Measurements from ENCODE around the gene ENTREP1. TPM values are rescaled to one million over a fixed set of nuclear protein-coding genes. Genes with fewer than 3 reads are reported as not detected.

The ENTREP1 gene
- total and polyA plus RNA-seq, 9 donors = 17.7 to 36.9 (median 24.5) TPM

GRCh38 chr9:69331444-69331843, 6.4 kb downstream of the ENTREP1 start:
- no peaks in the 10 kb centered on the region for H3K9me3 ChIP-seq
- WGBS, 3 donors = 95 to 99% (median 98%) methylated on average over 3 of the region's 3 CpGs
- intact Hi-C loops (cut with DNase I) = no loop called here
- no peaks in the 10 kb centered on the region for H3K36me3 ChIP-seq
- peaks cover 4% of the 10 kb centered on the region for H3K4me1 ChIP-seq (ENCODE audit: insufficient read depth)
- no peaks in the 10 kb centered on the region for H3K27me3 ChIP-seq
- DNase-seq = no peak
- H3K27ac ChIP-seq = no peak overlapping the region
- TF ChIP-seq POLR2A (IDR thresholded peaks at IDR 0.05) = no peak
- no peak for TF ChIP-seq CTCF (IDR thresholded peaks at IDR 0.05)
- TF ChIP-seq EP300 (IDR thresholded peaks at IDR 0.05) = no peak
- no peak overlapping the region for H3K4me3 ChIP-seq

GRCh38 chr9:69332067-69332685, 7.2 kb downstream of the ENTREP1 start:
- Histone ChIP-seq H3K4me1 (ENCODE audit: insufficient read depth) (peaks cover 3% of the 10 kb centered on the region), H3K4me3 (no peak overlapping the region), H3K27me3 (no peaks in the 10 kb centered on the region), H3K27ac (no peak overlapping the region), H3K36me3 (no peaks in the 10 kb centered on the region), H3K9me3 (no peaks in the 10 kb centered on the region)
- WGBS, 3 donors = 98% methylated on average over 5 of the region's 5 CpGs
- TF ChIP-seq EP300 (IDR thresholded peaks at IDR 0.05) = no peak
- no peak for TF ChIP-seq CTCF (IDR thresholded peaks at IDR 0.05)
- TF ChIP-seq POLR2A (IDR thresholded peaks at IDR 0.05) = no peak
- intact Hi-C loops (cut with DNase I) = no loop called here
- DNase-seq = no peak

- Histone ChIP-seq H3K4me3 (no peak overlapping the region), H3K27ac (no peak overlapping the region), H3K27me3 (no peaks in the 10 kb centered on the region), H3K4me1 (ENCODE audit: insufficient read depth) (peaks cover 3% of the 10 kb centered on the region), H3K36me3 (no peaks in the 10 kb centered on the region), H3K9me3 (no peaks in the 10 kb centered on the region)
- intact Hi-C loops (cut with DNase I) = no loop called here
- TF ChIP-seq POLR2A (IDR thresholded peaks at IDR 0.05) = no peak
- TF ChIP-seq EP300 (IDR thresholded peaks at IDR 0.05) = no peak
- TF ChIP-seq CTCF (IDR thresholded peaks at IDR 0.05) = no peak
- no peak for DNase-seq
- WGBS, 3 donors = 92 to 95% (median 95%) methylated on average over 2 of the region's 2 CpGs
Measured at GRCh38 chr9:69333716-69334115, 8.7 kb downstream of the ENTREP1 start.

- no peak overlapping the region for H3K27ac ChIP-seq
- intact Hi-C loops (cut with DNase I) = no loop called here
- no peak for DNase-seq
- H3K36me3 ChIP-seq = no peaks in the 10 kb centered on the region
- TF ChIP-seq CTCF (IDR thresholded peaks at IDR 0.05) (no peak), EP300 (IDR thresholded peaks at IDR 0.05) (no peak), POLR2A (IDR thresholded peaks at IDR 0.05) (no peak)
- H3K4me1 ChIP-seq (ENCODE audit: insufficient read depth) = peaks cover 5% of the 10 kb centered on the region
- H3K4me3 ChIP-seq = no peak overlapping the region
- no peaks in the 10 kb centered on the region for H3K9me3 ChIP-seq
- H3K27me3 ChIP-seq = no peaks in the 10 kb centered on the region
Measured at GRCh38 chr9:69334317-69334716, 9.3 kb downstream of the ENTREP1 start.

Measured in ovary (tissue), 9 donors.